Smooth muscle cell of trachea (primary cell): ENCODE data around the gene SMIM14. TPM values are rescaled to one million over a fixed set of nuclear protein-coding genes. Genes with fewer than 3 reads are reported as not detected.

Experiments used
- total RNA-seq: library from RNA; depleted of rRNA; stranded (reverse); fragments of >200 nt; gene quantifications from 2 replicates; pipeline ENCODE4 v1.2.1, GENCODE V29; 2014

Gene SMIM14
- total RNA-seq = 34.9 and 47.4 TPM in 2 replicates

DNA sequence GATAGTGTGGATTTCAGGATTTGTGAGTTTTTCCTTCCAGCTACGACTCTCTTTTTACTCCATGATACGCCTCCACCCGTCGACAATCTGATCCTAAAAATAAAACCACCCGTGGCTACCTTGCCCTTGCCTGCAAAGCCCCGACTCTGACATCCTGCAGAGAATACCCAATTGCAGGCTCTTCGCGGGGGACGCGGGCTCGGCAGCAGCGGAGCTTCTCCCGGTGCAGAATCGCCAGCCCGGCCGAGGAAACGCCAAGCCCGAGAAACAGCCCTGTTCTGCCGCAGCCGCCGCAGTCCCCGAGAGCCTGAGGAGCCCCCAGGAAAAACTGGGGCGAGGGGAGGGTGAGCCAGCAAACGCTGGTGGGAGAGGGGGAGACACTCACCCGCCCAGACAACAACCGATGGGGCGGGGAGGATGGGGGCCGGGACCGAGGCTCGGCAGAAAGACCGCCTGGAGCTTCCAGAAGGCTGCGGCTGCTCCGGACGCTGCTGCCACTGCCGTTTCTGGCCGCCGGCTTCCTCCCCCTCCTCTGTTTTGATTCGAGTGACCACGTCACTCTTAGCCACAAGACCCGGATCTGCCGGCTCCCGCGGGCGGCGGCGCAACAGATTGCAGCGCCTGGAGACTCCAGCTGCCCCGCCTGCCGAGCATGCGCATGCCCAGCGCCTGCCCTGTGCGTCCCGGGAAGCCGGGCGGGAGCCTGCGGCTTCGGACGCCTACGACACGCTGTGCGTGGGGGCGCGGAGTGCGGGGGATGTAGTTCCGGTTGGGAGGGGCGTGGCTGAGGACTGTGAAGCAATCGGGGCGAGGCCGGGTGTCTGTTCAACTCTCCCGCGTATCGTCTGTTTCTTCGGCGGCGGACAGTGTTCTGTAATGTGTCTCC, at the start of gene SMIM14:
TSS of gene SMIM14 (minus strand) at position 512 of the 886 bp plus-strand sequence. CDS start 33,720 bp downstream, outside the sequence.

DNA sequence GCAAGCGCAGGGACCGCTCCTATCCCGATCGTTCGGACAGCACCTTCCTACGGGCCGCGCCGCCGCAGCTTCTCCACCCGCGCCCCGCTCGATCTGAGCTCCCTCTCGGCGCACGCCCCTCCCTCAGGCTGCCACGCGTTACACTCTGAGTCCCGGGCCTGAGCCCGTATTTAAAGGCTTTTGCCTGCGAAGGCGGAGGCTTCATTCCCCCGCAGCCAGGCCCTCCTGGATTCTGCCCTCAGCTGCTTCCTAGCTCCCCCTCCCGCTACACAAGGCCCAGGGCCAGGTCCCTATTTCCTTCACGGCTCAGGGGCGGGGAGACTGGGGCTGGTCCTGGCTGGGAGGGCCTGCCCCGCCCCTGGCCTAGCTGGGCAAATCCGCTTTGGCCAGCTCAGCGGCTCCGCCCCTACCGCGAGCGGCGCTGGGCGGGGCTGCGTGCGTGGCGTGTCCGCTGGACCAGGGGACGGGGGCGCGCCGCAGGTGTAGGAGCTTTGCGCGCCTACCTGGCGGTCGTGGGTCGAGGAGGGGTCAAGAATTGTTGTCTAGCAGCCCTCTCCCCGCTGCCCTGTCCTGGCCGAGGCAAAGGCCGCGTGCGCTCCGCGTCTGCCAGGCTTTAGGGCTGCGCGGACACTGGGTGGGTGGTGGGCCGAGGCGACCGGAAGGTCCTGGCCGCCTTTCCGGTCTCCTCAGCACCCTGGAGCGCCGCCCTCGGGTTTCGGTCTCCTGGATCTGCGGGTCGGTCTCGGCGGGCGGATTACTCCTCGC, 111.2 kb downstream of the SMIM14 start, which contains the start of gene UGDH:
TSS of gene UGDH (minus strand) at position 144 of the 765 bp plus-strand sequence. CDS start 5,927 bp downstream, outside the sequence.

Other genes starting within 250 kb of the SMIM14 start
- gene KLB, start 231.9 kb downstream of the SMIM14 start, total RNA-seq = 0.15 TPM in 1 of 2 replicates, not detected in the other
- 1,206 and 2,851 TPM in 2 replicates for gene RPL9, start 179.9 kb downstream of the SMIM14 start, total RNA-seq
- gene LIAS, start 179.8 kb downstream of the SMIM14 start, total RNA-seq = 6.1 and 9.9 TPM in 2 replicates
- 159 and 323 TPM in 2 replicates for gene UGDH, start 111.4 kb downstream of the SMIM14 start, total RNA-seq
- gene UBE2K, start 59.3 kb upstream of the SMIM14 start, total RNA-seq = 10.6 and 16.3 TPM in 2 replicates